GM21717 (cell line): Measurements from ENCODE around the gene RASGRF2.
A peak's percentile ranks its signal among the peaks of the same experiment; 100 is the strongest.

Source experiments
- ATAC-seq: cut with Tn5 transposase; IDR thresholded peaks from one replicate; pipeline ENCODE4 v1.9.1; 2021; ENCODE audit warnings: mild to moderate bottlenecking, moderate library complexity; ENCODE audit not compliant: unreplicated experiment

RASGRF2 gene

GRCh38 chr5:81194633-81195334, 234.6 kb downstream of the RASGRF2 start:
- peak; percentile 81 for ATAC-seq

DNA sequence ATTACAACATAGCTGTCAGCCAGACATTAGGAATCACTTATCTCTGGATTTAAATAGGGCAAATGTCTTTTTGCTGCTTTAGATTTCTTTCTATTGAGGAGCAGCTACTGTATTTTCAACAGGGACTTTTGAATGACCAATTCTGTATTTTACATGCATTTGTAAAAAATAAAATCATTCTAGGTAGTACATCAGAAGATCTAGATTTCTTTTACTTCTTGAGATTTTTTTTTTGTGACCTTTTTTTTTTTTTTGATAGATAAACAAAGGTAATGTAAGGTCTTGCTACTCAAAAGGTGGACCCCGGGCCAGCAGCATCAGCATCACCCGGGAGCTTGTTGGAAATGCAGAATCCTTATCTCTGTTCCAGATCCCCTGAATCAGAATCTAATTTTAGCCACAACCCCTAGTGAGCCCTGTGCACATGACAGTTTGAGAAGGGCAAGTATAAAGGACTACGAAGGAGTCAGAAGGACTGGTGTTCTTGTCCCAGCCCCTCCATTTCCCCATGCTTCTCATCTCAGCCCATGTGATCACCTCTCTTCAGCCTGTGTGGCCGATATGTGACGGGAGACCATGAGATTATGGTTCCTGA, 235.3 kb downstream of the RASGRF2 start:
- ATAC-seq = no peak

- ATAC-seq = no peak
Measured at GRCh38 chr5:81202655-81203054, 242.5 kb downstream of the RASGRF2 start.

- ATAC-seq = no peak
Measured at GRCh38 chr5:81203729-81204128, 243.6 kb downstream of the RASGRF2 start.

DNA sequence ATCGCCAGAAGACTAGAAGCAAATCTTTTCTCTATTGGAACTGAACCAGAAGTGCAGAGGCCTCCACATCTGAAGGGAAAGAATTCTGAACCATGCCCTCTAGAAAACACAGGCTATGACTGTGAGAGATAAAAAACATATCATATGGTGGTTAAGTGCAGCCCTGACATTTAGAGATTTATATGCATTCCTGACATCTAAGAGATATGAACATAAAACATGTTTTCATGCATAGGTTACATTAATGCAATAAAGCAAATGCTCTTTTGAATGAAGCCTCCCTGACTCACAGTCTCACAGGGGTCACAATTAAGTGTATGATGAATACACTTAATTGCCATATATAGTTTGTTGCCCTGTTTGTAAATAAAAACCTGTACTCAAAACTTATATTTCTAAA, 244.0 kb downstream of the RASGRF2 start:
- ATAC-seq = no peak

DNA sequence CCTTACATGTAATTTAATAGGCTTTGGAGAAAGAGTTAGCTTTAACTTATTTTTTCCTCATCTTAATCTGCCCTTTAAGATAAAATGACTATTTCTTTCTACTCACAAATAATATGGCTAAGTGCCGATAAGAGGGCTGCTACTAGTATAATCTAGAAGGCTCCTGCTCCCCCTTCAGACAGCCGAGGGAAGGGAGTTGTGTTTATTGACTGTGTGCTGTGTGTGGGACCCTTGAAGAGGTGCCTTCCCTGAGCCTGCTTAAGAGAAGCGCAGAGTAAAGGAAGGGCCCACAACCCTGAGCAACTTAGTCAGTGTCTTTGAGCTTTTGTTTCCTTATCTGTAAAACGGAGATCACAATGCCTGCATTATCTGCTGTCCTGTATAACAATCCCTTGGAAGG, 244.9 kb downstream of the RASGRF2 start:
- ATAC-seq = no peak

DNA sequence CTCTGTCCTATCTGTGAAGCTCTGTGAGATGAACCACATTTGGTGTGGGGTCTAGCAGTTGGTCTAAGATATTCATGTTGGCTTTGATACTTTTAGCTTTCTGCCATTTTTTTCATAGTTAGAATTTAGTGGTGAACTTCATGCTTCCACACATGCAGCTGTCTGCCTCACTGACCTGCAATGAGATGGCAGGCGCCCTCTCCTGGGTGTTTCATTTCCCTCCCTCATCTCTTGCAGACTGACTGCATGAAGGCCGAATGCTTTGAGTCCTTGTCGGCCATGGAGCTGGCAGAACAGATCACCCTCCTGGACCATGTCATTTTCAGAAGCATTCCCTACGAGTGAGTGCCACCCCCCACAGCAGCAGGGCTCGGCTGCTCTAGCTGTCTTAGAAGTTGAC, 246.8 kb downstream of the RASGRF2 start:
- no peak for ATAC-seq

DNA sequence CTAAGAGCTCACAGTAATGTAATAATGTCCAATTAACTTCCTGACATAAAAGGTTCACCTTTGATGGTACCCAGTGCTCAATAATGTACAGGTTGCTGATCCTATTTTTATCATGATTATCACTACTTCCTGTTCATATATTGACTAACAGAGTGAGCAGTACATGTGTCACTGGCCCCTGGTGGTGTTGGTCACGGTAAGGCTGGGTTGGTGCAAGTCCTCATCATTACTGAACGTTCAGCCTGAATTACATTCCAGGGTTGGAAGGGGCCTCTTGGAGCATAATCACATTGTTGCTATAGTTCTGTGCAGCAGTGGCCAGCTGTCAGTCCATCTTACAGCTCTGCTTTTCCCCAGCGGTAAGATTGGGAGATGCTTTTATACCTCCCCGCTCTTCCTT, 248.7 kb downstream of the RASGRF2 start:
- no peak for ATAC-seq

- ATAC-seq = no peak
Measured at GRCh38 chr5:81209386-81209785, 249.2 kb downstream of the RASGRF2 start.

DNA sequence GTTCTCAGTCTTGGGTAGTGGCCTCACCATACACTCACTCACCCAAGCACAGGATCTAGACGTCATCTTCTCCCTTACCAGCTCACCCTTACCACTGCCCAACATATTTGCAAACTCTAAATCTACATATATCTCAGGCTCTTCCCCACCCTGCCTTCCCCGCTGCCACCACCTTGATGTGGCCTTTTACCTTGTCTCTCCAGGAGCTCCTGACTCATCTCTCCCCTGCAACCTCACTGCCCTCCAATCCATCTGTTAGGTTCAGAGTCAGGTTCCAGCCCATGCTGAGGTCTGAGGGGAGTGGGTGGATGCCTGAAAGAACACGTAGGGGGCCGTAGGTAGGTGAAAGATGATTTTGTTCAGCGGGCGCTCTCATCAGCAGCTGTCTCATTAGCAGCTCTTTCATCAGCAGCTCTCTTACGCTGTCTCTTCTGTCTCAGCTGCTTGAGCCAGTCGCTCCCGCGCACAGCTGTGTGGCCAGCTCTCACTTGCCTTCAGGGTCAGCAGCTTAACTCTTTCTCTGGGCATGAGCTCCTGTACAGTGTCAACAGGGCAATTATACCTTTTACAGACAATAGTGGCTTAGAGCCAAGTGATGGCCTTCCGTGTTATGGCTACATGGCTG, 249.8 kb downstream of the RASGRF2 start:
- no peak for ATAC-seq

DNA sequence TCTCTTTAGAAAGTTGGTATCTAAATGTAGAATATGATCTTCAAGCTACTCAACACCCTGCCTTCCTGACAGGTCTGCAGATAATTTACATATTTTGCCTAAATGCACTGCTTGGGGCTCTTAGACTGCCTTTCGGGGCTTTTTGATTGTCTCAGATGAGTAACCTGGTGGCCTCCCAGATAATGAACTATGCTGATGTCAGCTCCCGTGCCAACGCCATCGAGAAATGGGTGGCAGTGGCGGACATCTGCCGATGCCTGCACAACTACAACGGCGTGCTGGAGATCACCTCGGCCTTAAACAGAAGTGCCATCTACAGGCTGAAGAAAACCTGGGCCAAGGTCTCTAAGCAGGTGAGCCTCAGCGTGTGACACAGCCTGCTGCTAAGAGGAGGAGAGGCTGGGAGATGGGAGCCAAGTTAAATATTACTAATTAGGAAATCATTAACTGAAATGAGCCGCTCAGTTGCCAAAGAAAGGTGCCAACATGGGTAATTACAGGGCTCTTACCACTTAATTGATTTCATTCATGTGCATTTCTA, 252.1 kb downstream of the RASGRF2 start:
- peak; percentile 58 for ATAC-seq

DNA sequence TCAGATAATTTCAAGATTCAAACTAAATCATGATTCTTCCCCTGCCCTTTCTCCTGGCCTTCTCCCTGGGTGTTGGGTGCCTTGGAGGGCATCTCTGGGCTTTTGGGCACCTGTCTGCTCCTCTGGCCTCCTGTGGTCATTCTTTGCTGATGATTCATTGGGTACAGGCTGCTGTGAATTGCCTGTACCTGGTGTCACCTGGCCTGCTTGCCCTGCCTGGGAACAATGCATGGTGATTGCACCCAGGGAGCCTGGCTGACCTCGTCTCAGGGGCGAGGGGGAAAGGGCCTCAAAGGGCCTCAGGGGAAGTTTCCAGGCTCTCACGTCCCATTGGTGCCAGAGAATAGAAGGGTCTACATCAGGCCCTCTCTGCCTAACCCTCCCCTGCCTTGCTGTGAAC, 252.9 kb downstream of the RASGRF2 start:
- no peak for ATAC-seq

DNA sequence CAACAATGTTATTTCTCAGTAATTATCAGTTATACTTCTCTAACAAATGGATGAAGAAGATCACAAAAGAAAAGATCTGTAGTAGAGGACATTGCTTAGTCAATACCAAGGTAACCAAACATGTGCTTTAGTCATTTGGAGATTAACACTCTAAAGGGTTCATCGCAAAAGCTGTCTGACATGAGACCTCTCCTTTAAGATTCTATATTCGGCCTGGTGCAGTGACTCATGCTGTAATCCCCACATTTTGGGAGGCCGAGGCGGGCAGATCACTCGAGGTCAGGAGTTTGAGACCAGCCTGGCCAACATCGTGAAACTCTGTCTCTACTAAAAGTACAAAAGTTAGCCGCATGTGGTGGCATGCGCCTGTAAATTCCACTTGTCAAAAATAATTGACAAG, 254.7 kb downstream of the RASGRF2 start:
- no peak for ATAC-seq

DNA sequence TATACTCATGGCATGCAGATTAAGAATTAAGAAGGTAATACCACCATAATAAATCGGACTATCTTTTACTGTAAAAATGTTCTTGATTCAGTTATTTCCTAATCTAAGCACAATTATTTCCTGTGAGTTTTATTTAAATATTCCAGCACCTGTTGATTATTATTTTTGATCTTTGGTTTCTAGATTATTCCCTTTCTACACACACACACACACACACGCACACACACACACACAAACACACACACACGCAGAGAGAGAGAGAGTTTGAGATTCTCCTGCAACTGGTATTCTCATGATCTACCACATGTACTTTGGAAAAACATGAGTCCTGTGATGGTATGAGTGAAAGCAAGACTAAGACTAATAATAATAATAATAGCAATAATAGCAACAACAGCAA, 256.0 kb downstream of the RASGRF2 start:
- no peak for ATAC-seq

- ATAC-seq = no peak
Measured at GRCh38 chr5:81219389-81219788, 259.2 kb downstream of the RASGRF2 start.

GRCh38 chr5:81222285-81222684, 262.1 kb downstream of the RASGRF2 start:
- ATAC-seq = no peak

- no peak for ATAC-seq
Measured at GRCh38 chr5:81225463-81225862, 265.3 kb downstream of the RASGRF2 start.

DNA sequence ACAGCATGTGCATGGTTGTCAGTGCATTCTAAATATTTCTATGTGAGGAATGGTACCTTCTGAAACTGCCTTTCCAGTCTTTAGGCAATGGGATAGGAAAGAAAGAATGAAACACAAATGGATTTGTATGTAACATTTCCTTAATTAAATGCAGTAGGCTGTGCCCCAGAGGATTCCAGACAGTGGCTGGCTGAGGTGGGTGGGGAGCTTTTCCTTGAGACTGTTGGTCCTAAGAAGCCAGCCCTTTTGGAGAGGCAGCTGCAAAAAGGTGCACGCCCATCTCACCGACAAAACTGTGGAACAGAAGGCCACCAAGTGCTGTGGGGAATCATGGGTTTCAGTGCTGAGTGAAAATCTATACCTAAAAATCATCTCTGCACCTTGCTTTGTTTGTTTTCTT, 266.1 kb downstream of the RASGRF2 start:
- no peak for ATAC-seq

DNA sequence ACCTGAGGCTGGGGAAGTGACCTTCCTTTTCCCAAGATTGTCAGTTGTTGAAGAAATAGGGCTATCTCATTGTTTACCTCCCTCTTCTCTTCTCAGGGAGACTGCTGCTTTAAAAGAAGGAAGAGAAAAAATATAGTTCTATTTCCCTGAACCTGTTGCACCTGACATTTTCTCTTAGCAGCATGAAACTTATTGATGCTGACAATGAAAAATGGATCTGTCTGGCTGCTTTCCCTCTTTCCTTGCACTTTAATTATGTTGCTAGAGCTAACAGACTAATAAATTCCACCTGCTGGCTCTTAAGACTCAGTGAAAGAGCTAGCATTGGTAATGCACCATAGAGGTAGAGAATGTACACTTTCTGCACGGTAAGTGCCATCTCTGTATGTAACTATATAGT, 266.8 kb downstream of the RASGRF2 start:
- ATAC-seq = no peak

GRCh38 chr5:81228084-81228483, 267.9 kb downstream of the RASGRF2 start:
- no peak for ATAC-seq

- ATAC-seq = no peak
Measured at GRCh38 chr5:81230416-81230815, 270.3 kb downstream of the RASGRF2 start.

DNA sequence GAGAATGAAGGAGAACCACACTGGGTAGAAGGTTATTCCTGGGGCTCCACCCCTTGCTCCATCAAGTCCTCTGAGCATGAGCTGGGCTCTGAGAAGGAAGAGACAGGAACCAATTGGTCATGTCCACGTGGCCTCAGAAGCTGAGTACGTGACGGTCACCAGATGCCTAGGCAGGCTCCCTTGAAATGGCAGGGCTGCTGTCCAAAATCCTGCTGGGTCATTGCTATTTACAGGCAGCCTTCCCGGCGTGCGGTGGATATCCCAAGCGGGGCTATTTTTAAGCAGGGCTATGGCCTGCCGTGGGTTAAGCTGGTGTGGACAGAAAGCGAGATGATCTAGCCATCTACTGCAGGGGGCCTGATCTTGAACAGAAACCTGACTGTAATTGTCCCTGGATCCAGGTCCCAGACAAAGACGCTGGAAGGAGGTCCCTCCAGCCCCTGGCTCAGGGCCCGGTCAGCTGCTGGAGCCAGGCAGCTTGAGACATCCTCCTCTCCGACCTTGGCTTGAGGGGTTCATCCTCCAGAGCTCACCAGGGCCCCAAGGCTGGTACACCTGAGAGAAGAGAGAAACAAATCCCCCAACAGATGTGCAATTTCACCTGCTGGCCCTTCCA, 272.4 kb downstream of the RASGRF2 start:
- ATAC-seq = no peak
